ENCODE results near the gene JMJD6. TPM values are rescaled to one million over a fixed set of nuclear protein-coding genes. Genes with fewer than 3 reads are reported as not detected.

JMJD6 gene
- total RNA-seq, 1 experiment from 2014 or later = 28.9 TPM

DNA sequence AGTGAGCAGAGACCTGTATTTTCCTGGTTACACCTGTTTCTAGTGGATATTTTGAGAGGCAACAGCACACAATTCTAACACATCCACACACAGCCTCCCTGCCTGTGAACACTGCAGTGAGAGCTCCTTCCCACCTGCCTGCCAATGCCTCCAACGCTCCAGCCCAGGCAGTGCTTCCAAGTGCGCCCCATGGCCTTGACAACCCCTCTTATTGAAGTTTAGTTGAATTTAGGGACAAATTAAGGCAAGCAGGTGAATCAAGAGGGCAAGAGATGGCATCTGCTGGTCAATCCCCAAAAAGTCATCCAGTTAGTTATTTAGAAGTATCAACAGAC lies 10.9 kb downstream of the JMJD6 start:
- H3K27ac ChIP-seq (ENCODE audit: insufficient read length, low read depth, low read length) = no peak overlapping the region
- no peak overlapping the region for H4K5ac ChIP-seq (ENCODE audit: insufficient read length, low read depth, low read length)
- H3K27me3 Mint-ChIP-seq (ENCODE audit: low read depth) = no peaks in the 10 kb centered on the region
- H3K23ac ChIP-seq (ENCODE audit: insufficient read length, low read depth, low read length) = no peak overlapping the region
- H3K27me3 ChIP-seq (ENCODE audit: insufficient read depth, low read length) = no peaks in the 10 kb centered on the region
- no peak overlapping the region for H2BK120ac ChIP-seq (ENCODE audit: low read depth, low read length, poor library complexity, severe bottlenecking)
- H3K23me2 ChIP-seq (ENCODE audit: insufficient read length, low read depth, low read length, poor library complexity, severe bottlenecking) = no peaks in the 10 kb centered on the region
- peaks cover 13 to 49% (median 48%) of the 10 kb centered on the region in 3 experiments; a peak in 6 of 7 replicates for H3K36me3 Mint-ChIP-seq (ENCODE audit: insufficient read depth in 1 of 3, low read depth in 3 of 3)
- H4K8ac ChIP-seq (replicated peaks; ENCODE audit: insufficient read length, low read depth, low read length) = no peak overlapping the region
- H2AFZ ChIP-seq (ENCODE audit: low read length) = no peak overlapping the region
- no peaks in the 10 kb centered on the region for H4K20me1 ChIP-seq (ENCODE audit: control insufficient read depth, insufficient read depth, insufficient read length)
- H3T11ph ChIP-seq (ENCODE audit: low read length) = no peak overlapping the region
- TF ChIP-seq, protein P1, sequence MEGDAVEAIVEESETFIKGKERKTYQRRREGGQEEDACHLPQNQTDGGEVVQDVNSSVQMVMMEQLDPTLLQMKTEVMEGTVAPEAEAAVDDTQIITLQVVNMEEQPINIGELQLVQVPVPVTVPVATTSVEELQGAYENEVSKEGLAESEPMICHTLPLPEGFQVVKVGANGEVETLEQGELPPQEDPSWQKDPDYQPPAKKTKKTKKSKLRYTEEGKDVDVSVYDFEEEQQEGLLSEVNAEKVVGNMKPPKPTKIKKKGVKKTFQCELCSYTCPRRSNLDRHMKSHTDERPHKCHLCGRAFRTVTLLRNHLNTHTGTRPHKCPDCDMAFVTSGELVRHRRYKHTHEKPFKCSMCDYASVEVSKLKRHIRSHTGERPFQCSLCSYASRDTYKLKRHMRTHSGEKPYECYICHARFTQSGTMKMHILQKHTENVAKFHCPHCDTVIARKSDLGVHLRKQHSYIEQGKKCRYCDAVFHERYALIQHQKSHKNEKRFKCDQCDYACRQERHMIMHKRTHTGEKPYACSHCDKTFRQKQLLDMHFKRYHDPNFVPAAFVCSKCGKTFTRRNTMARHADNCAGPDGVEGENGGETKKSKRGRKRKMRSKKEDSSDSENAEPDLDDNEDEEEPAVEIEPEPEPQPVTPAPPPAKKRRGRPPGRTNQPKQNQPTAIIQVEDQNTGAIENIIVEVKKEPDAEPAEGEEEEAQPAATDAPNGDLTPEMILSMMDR (conservative IDR thresholded peaks at IDR 0.05) = no peak
- H3K79me2 ChIP-seq (ENCODE audit: insufficient read depth, low read length) = no peaks in the 10 kb centered on the region
- H2BK5ac ChIP-seq (ENCODE audit: insufficient read length, low read length) = no peak overlapping the region
- H3K4me2 ChIP-seq (ENCODE audit: insufficient read depth, insufficient read length, low read length) = no peak overlapping the region
- H2BK20ac ChIP-seq (ENCODE audit: low read depth, low read length, poor library complexity, severe bottlenecking) = no peak overlapping the region
- no peak overlapping the region for H3K9ac ChIP-seq (ENCODE audit: extremely low read depth, insufficient read length, low read length)
- no peak overlapping the region for H4K91ac ChIP-seq (ENCODE audit: insufficient read length, low read depth, low read length)
- no peaks in the 10 kb centered on the region for H3K9me3 ChIP-seq (ENCODE audit: control insufficient read depth, low read depth, low read length)
- H3K14ac ChIP-seq (ENCODE audit: insufficient read depth, low read length) = no peak overlapping the region
- H3K56ac ChIP-seq (ENCODE audit: insufficient read length, low read depth, low read length) = no peak overlapping the region
- H2BK12ac ChIP-seq (ENCODE audit: insufficient read length, low read depth, low read length) = no peak overlapping the region
- H2AK5ac ChIP-seq (ENCODE audit: insufficient read length, low read length) = no peak overlapping the region
- no peak overlapping the region for H3K4ac ChIP-seq (ENCODE audit: low read depth, low read length)
- H3K79me1 ChIP-seq (ENCODE audit: insufficient read depth, low read depth, low read length, poor library complexity, severe bottlenecking) = no peaks in the 10 kb centered on the region
- no peak for DNase-seq
- WGBS (ENCODE audit: extremely low coverage, insufficient read length, low lambda C conversion rate) = no CpG with 5 or more reads among the region's 2 CpGs
- H3K4me1 ChIP-seq (ENCODE audit: insufficient read depth, low read length) = no peaks in the 10 kb centered on the region
- no peaks in the 10 kb centered on the region for H3K9me3 Mint-ChIP-seq
- H3K27ac Mint-ChIP-seq = no peak overlapping the region
- no peak overlapping the region for H3K18ac ChIP-seq (ENCODE audit: insufficient read length, low read depth, low read length)
- H3K4me1 Mint-ChIP-seq = peaks cover 7 to 10% of the 10 kb centered on the region in 2 experiments
- H3K4me3 Mint-ChIP-seq = no peak overlapping the region
- H2BK15ac ChIP-seq (ENCODE audit: low read depth, low read length) = no peak overlapping the region

Measured in H9 (cell line).